GM19035 (cell line): ENCODE measurements around the gene ALKBH8.
"Not testable (repeated sequence)": the region's sequence is repeated elsewhere in the genome, so short reads cannot be mapped to it uniquely, and the experiment has no call there.

ENCODE experiments used
- ATAC-seq: cut with Tn5 transposase; IDR thresholded peaks from one replicate; pipeline ENCODE4 v1.9.1; 2021; ENCODE audit not compliant: unreplicated experiment

Gene ALKBH8

DNA sequence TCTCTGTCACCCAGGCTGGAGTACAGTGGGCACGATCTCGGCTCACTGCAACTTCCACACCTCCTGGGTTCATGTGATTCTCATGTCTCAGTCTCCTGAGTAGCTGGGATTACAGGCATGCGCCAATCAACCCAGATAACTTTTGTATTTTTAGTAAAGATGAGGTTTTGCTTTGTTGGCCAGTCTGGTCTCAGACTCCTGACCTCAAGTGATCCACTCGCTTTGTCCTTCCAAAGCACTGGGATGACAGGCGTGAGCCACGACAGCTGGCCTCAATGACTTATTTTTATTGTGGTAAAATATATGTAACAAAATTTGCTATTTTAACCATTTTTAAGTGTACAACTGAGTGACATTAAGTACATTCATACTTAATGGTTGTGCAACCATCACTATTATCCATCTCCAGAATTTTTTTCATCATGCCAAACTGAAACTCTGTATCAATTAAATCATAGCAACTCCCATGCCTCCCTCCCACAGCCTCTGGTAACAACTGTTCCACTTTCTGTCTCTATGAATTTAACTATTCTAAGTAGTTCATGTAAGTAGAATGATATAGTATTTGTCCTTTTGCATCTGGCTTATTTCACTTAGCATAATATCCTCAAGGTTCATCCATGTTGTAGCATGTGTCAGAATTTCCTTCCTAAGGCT, 57.2 kb downstream of the ALKBH8 start:
- ATAC-seq: no peak

DNA sequence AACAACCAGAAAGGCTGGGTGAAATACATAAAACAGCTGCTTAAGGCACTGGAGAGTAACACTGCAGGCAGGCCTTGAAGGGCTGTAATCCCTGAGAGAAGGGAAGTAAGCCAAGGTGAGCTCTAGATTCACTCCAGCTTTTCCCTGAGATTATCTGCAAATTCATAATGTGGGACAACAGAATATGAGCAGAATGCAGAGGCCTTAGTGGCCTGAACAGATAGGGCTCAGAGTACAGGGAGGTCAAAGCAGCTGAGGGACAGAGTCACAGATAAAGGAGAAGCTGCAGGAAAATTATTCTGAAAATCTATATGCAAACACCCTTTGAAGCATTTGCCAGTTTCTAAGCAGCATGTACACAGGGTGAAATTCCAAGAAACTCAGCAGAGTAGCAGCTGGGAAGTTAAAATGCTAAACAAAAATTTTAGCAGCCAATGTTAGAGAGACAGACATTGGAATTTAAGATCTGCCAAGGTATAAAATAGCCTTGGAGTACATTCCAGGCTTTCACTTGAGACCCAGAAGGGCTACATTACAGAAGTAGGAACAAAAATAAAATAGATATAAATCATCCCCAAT, 59.8 kb downstream of the ALKBH8 start:
- no peak for ATAC-seq

- no peak for ATAC-seq
Observed at GRCh38 chr11:107504981-107505380, 60.6 kb downstream of the ALKBH8 start.

DNA sequence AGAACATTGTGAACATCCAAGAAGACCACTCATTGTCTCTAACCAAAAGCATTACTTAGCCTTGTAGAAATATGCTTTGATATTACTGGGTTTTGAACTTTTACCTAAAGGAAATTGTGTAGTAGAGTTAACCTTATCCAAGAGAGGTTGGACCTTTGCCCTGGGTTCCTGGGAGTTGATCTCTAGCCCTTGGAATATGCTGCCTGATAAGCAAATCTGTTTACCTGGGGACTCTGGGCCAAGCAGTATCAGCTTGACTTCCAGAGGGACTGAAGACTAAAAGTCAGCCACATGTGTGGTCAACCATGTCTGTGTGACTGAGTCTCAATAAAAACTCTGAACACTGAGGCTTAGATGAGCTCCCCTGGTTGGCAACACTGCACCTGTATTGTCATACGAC, 63.8 kb downstream of the ALKBH8 start:
- ATAC-seq: no peak

- not testable (repeated sequence) for ATAC-seq
Observed at GRCh38 chr11:107497371-107497770, 68.2 kb downstream of the ALKBH8 start.

DNA sequence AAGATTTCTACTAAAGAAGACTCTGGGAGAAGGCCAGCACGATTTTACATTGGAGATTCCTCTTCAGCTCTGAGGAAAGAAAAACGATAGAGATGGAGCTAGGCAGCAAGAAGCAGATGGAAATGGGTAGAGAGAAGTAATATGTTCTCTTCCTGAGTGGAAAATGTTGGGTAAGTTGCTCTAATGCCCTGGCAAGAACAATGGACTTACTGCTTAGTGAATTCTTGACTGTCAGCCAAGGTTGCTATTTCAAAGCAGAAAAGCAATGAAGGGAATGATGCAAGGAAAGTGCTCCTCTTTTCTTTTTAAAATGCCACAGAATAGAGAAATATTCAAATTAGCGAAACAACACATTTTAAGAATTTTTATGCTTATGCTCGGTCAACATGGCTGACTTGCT, 69.5 kb downstream of the ALKBH8 start:
- ATAC-seq: no peak

- ATAC-seq: no peak
Observed at GRCh38 chr11:107494055-107494454, 71.5 kb downstream of the ALKBH8 start.

- no peak for ATAC-seq
Observed at GRCh38 chr11:107493117-107493516, 72.4 kb downstream of the ALKBH8 start.

DNA sequence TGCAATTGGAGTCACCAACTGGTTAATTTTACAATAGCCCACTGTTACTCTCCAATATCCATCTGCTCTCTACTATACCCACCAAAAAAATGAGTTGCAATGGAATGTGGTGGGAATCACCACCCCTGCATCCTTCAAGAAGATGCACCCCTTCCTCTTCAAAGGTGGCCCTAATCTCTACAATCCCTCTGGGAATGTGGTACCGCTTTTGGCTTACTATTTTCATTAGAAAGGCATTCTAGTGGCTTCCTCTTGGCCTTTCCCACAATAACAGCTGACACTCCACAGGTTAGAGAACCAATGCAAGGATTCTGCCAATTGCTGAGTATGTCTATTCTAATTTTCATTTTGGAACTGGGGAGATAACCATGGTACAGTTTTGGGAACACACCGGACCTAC, 74.7 kb downstream of the ALKBH8 start:
- no peak for ATAC-seq

DNA sequence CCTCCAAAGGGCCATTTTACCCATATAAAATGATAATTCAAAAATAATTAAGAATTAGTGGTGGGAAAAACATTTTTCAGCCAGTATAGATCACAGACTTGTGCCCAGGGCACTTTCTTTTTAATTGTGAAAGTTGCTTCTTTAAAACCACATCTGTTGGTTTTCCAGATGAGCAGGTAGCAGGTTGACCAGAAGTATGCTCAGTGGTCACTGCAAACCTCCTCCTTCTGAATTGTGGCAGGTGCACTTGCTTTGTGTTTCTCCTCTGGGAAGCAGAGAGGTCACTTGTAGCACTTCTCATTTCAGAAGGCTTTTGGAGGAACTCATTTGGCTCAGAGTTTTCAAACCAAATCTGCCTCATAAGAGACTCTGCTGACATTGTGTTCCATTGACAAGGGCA, 83.3 kb downstream of the ALKBH8 start:
- no peak for ATAC-seq

DNA sequence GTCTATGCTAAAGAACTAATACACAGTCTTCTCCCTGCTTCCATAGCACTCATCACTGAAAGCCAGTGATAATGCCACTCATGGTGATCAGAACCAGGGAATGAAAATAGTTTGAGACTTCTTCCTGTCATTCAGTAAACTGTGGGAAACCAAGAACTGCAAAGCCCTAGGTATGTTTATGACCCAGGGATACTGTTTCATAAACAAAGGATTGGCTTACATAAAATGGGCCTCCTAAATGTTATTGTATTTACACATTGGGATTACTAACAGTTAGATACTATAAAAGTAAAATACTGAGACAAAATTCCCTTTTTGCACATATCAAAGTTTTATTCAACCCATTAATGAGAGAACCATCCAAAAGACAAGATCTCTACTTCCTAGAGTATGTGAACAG, 86.6 kb downstream of the ALKBH8 start:
- ATAC-seq: no peak

DNA sequence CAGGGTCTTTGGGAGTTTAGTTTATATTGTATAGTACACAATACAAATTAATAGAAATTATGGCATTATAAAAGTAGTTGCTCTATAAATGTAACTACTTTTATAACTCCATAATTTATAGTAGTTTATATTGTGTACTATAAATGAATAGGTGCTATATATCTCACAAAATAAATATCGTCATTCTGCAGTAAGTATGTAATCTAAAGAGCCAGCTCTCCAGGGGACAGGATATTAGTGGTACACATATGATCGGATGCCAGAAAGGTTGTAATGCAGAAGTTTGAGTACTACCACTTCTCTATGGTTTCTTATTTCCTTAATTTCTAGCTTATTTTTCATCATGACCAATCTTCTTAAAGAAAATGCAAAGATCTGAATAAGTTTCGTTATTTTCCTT, 87.7 kb downstream of the ALKBH8 start:
- no peak for ATAC-seq

DNA sequence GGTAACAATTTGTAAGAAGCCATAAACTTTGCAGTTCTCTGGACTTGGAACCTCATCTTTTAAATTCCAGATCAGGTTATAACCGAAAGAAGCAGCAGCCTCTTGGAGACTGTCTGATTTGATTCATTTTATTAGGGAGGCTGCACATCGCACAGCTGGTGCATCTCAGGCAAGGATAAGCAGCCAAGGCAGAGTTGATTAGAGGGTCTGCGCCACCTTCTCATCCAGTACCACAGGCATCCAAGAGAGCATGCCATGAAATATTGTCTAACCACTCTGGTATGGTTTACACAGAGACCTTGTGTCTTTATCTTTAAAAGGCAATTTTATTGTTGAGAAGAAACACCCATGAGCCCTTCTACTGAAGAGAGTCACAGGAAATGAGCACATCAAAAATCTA, 91.7 kb downstream of the ALKBH8 start:
- ATAC-seq: no peak

DNA sequence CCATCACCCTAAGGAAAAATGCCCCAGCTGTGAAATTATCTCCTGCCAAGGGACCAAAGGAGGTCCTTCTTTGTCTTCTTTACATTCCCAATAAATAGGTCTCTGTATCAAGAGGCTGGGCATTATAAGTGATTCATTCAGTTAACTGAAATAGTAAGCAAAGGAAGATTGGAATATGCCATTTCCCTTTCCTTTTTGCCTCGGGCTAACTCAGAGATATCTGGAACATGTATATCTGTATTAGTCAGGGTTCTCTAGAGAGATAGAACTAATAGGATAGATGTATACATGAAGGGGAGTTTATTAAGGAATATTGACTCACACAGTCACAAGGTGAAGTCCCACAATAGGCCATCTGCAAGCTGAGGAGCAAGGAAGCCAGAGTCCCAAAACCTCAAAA, 92.6 kb downstream of the ALKBH8 start:
- no peak for ATAC-seq

GRCh38 chr11:107468596-107468995, 96.9 kb downstream of the ALKBH8 start:
- ATAC-seq: no peak

GRCh38 chr11:107467696-107468095, 97.8 kb downstream of the ALKBH8 start:
- no peak for ATAC-seq

DNA sequence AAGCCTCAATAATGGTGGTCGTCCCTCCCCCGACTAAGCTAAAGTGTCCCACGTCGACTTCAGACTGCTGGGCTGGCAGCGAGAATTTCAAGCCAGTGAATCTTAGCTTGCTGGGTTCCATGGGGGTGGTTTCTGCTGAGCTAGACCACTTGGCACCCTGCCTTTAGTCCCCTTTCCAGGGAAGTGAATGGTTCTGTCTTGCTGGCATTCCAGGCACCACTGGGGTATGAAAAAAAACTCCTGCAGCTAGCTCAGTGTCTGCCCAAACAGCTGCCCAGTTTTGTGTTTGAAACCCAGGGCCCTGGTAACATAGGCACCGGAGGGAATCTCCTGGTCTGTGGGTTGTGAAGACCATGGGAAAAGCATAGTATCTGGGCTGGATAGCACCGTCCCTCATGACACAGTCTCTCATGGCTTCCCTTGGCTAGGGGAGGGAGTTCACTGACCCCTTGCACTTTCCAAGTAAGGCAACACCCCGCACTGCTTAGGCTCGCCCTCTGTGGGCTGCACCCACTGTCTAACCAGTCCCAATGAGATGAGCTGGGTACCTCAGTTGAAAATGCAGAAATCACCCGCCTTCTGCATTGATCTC, 99.2 kb downstream of the ALKBH8 start:
- not testable (repeated sequence) for ATAC-seq

- ATAC-seq: peak; percentile 98
Observed at GRCh38 chr11:107457558-107458271, 107.8 kb downstream of the ALKBH8 start, which contains the start of gene CWF19L2. Gene CWF19L2, minus strand, starts transcription at chr11:107457825. Its CDS starts 9 bp downstream, at chr11:107457816.

DNA sequence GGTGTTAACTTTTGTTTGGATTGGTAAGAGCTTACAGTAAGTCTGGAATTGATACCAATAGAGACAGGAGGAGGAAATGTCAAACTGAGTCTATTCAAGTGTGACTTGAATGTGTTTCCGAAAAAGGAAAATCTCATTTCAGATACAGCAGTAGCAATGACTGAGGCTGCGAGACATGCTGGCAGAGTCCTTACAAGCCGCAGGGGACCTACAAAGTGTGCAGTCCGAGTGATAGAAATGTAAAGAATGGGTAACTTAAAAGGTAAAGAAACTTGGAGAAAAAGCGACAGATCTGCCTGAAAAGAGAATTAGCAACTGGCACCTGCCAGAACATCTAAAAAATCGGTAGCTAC, 108.4 kb downstream of the ALKBH8 start:
- ATAC-seq: peak; percentile 49

DNA sequence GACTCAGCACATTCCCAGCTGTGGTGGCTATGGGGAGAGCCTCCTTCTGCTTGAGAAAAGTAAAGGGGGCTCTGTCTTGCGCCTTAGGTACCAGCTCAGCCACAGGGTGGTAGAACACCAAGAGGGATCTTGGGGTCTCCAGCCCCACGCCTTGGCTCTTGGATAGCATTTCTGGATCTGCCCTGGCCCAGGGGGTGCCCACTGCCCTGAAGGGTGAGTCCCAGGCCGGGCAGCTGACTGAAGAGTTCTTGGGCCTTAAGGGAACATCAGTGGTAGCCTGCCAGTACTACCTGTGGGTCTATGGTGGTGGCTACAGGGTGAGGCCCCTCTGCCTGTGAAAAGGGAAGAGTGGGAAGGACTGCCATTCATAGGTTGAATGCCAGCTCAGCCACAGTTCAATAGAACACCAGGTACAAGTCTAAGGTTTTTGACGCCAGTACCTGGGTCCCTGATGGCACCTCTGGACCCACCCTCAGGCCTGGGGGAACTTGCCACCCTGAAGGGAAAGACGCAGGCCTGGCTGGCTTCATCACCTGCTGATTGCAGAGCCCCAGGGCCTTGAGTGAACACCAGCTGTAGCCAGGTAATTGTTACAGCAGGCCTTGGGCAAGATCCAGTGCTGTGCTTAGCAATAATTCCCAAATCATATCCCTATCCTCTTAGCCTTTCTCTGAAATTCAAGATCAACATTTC, 111.8 kb downstream of the ALKBH8 start:
- no peak for ATAC-seq
